HCT116 (cell line): Measurements from ENCODE around the gene IPO7. TPM values are rescaled to one million over a fixed set of nuclear protein-coding genes. Genes with fewer than 3 reads are reported as not detected.
"Not testable (repeated sequence)": the region's sequence is repeated elsewhere in the genome, so short reads cannot be mapped to it uniquely, and the experiment has no call there.

ENCODE experiments used
- ATAC-seq: fragments of 200-7000 bp; cut with Tn5 transposase; 2 replicates; pipeline ENCODE4 v1.9.1; 2020; ENCODE audit warnings: mild to moderate bottlenecking, moderate library complexity
- BruUV-seq: library from RNA; stranded (reverse); fragments of 400-500 nt; replicated peaks from 2 replicates; lab custom pipeline; 2021; lab: Mats Ljungman, UMichigan
- CTCF ChIA-PET: fragments of 300-600 bp; sonication (Branson Sonifier 250); formaldehyde crosslinking; loops from one replicate; lab custom pipeline; 2021; ENCODE audit warnings: antibody characterized with exemption; lab: Charles Lee
- POLR2A ChIA-PET: fragments of 300-600, 350-600 bp; sonication (Branson Sonifier 250); formaldehyde crosslinking; loops from one replicate; lab custom pipeline; 2021; ENCODE audit warnings: antibody characterized with exemption; lab: Charles Lee
- RAD21 ChIA-PET, 2 experiments: fragments of 300-600 bp; sonication (Branson Sonifier 250); formaldehyde crosslinking; loops; one replicate each; lab custom pipeline; 2023; ENCODE audit warnings: low total read pairs in 2 of 2; ENCODE audit not compliant: uncharacterized antibody in 2 of 2, unreplicated experiment in 2 of 2, low non-redundant PET in 1 of 2; lab: Charles Lee
- DNase-seq: peaks from one replicate; pipeline ENCODE4 v3.0.0-alpha.2; 2010; ENCODE audit warnings: low read depth, low spot score
- H2AFZ ChIP-seq: fragments of 200-600 bp; shearing (Covaris generic), sonication (generic); 2 replicates; pipeline ENCODE4 v1.6.1; 2017; ENCODE audit warnings: low read depth, mixed run types, mixed read lengths, antibody characterized with exemption, low read length; ENCODE audit not compliant: poor library complexity, severe bottlenecking
- H3K27ac ChIP-seq: 2 replicates; pipeline ENCODE4 v1.5.1; 2012; ENCODE audit warnings: low read depth, low read length
- H3K27me3 ChIP-seq: fragments of 200-600 bp; sonication (generic); 2 replicates; pipeline ENCODE4 v1.6.1; 2016; ENCODE audit warnings: mixed run types, low read length, mixed read lengths; ENCODE audit not compliant: insufficient read depth
- H3K36me3 ChIP-seq, 2 experiments: fragments of 200-500 bp in 1 of 2; fragments of 200-600 bp in 1 of 2; sonication (Bioruptor generic) in 1 of 2; sonication (generic) in 1 of 2; 2 replicates each; pipeline versions ENCODE4 v1.5.1 to v1.6.1; 2014 to 2016; ENCODE audit warnings: low read length in 2 of 2, inconsistent platforms in 1 of 2, mixed read lengths in 1 of 2, mixed run types in 1 of 2; ENCODE audit not compliant: insufficient read depth in 2 of 2, control insufficient read depth in 1 of 2
- H3K4me1 ChIP-seq, 2 experiments: fragments of 200-600 bp in 1 of 2; sonication (generic) in 1 of 2; 2 replicates each; pipeline versions ENCODE4 v1.5.1 to v1.6.1; 2012 to 2017; ENCODE audit warnings: low read length in 2 of 2, inconsistent platforms in 1 of 2, mild to moderate bottlenecking in 1 of 2, mixed read lengths in 1 of 2, mixed run types in 1 of 2, moderate library complexity in 1 of 2; ENCODE audit not compliant: insufficient read depth in 2 of 2, control insufficient read depth in 1 of 2
- H3K4me2 ChIP-seq: fragments of 200-600 bp; sonication (generic); 2 replicates; pipeline ENCODE4 v1.6.1; 2017; ENCODE audit warnings: mixed run types, low read length, mixed read lengths
- H3K4me3 ChIP-seq, 2 experiments: fragments of 200-600 bp in 1 of 2; sonication (generic) in 1 of 2; replicated peaks in 1 of 2; 2 replicates each; pipeline ENCODE4 v1.5.1; 2011 to 2016; ENCODE audit warnings: low read length in 2 of 2, control low read depth in 1 of 2, low read depth in 1 of 2, mild to moderate bottlenecking in 1 of 2, mixed read lengths in 1 of 2, mixed run types in 1 of 2
- H3K79me2 ChIP-seq: fragments of 200-600 bp; sonication (generic); 2 replicates; pipeline ENCODE4 v1.6.1; 2017; ENCODE audit warnings: mild to moderate bottlenecking, mixed run types, low read length, moderate library complexity, mixed read lengths; ENCODE audit not compliant: insufficient read depth
- H3K9ac ChIP-seq: fragments of 200-600 bp; sonication (generic); 2 replicates; pipeline ENCODE4 v1.6.1; 2016; ENCODE audit warnings: low read length, mixed read lengths
- H3K9me2 ChIP-seq: fragments of 200-600 bp; sonication (generic), shearing (Covaris generic); 2 replicates; pipeline ENCODE4 v1.6.1; 2017; ENCODE audit warnings: mixed run types, mild to moderate bottlenecking, moderate library complexity; ENCODE audit not compliant: insufficient read depth
- H3K9me3 ChIP-seq, 2 experiments: fragments of 200-500 bp in 1 of 2; fragments of 200-600 bp in 1 of 2; sonication (Bioruptor generic) in 1 of 2; sonication (generic) in 1 of 2; 2 replicates each; pipeline ENCODE4 v1.6.1; 2014 to 2017; ENCODE audit warnings: low read length in 2 of 2, mixed read lengths in 2 of 2, inconsistent platforms in 1 of 2, low read depth in 1 of 2, mild to moderate bottlenecking in 1 of 2, mixed run types in 1 of 2, moderate library complexity in 1 of 2; ENCODE audit not compliant: control insufficient read depth in 1 of 2, insufficient read depth in 1 of 2
- H4K20me1 ChIP-seq: fragments of 200-600 bp; sonication (generic), shearing (Covaris generic); 2 replicates; pipeline ENCODE4 v1.6.1; 2017; ENCODE audit warnings: mixed run types, mild to moderate bottlenecking, moderate library complexity; ENCODE audit not compliant: insufficient read depth
- CBX3 ChIP-seq: IDR thresholded peaks from 2 replicates; pipeline ENCODE4 v1.6.1; 2012; ENCODE audit warnings: low read depth
- ELF1 ChIP-seq: IDR thresholded peaks from 2 replicates; pipeline ENCODE4 v1.6.1; 2012; ENCODE audit warnings: low read depth, borderline replicate concordance
- EZH2 ChIP-seq: fragments of 200-600 bp; sonication (generic); IDR thresholded peaks from 2 replicates; pipeline ENCODE4 v1.6.1; 2017; ENCODE audit warnings: antibody characterized with exemption, mixed run types
- EZH2phosphoT487 ChIP-seq: fragments of 200-600 bp; IDR thresholded peaks from 2 replicates; pipeline ENCODE4 v1.6.1; 2018; ENCODE audit warnings: antibody characterized with exemption, borderline replicate concordance
- FOSL1 ChIP-seq: IDR thresholded peaks from 2 replicates; pipeline ENCODE4 v1.6.1; 2012; ENCODE audit warnings: low read depth
- MAX ChIP-seq: IDR thresholded peaks from 2 replicates; pipeline ENCODE4 v1.6.1; 2012
- POLR2A ChIP-seq: IDR thresholded peaks from 2 replicates; pipeline ENCODE4 v1.7.0; 2011; ENCODE audit warnings: borderline replicate concordance; ENCODE audit not compliant: insufficient read depth, insufficient read length; ENCODE audit errors: extremely low read depth
- POLR2AphosphoS5 ChIP-seq: IDR thresholded peaks from 2 replicates; pipeline ENCODE4 v1.6.1; 2011; ENCODE audit warnings: mild to moderate bottlenecking, low read depth, low read length, moderate library complexity
- RAD21 ChIP-seq: IDR thresholded peaks from 2 replicates; pipeline ENCODE4 v1.6.1; 2012; ENCODE audit warnings: low read depth, mild to moderate bottlenecking
- SIN3A ChIP-seq: IDR thresholded peaks from 2 replicates; pipeline ENCODE4 v1.6.1; 2012; ENCODE audit warnings: low read depth
- TCF7L2 ChIP-seq: IDR thresholded peaks from 2 replicates; pipeline ENCODE4 v1.7.0; 2011; ENCODE audit warnings: borderline replicate concordance, inconsistent platforms; ENCODE audit not compliant: insufficient read depth, insufficient read length; ENCODE audit errors: extremely low read depth
- ZFX ChIP-seq: fragments of 450-650 bp; IDR thresholded peaks from 2 replicates; pipeline ENCODE4 v1.6.1; 2017
- ZNF274 ChIP-seq: fragments of 200-500 bp; sonication (Bioruptor generic); IDR thresholded peaks from 2 replicates; pipeline ENCODE4 v1.6.1; 2014; ENCODE audit warnings: mild to moderate bottlenecking, low read depth, low read length, inconsistent platforms
- intact Hi-C: fragments of 100-400 bp; cut with micrococcal nuclease; formaldehyde crosslinking; loops from 2 replicates; pipeline ENCODE4 v1.10.0; 2022
- total RNA-seq: library from RNA; stranded (reverse); gene quantifications from one replicate; pipeline ENCODE4 v1.2.1, GENCODE V29; 2021; ENCODE audit not compliant: unreplicated experiment

The IPO7 gene
- total RNA-seq, 1 experiment from 2014 or later = 186 TPM

- no peaks in the 10 kb centered on the region for H3K9me3 ChIP-seq
- H3K4me1 ChIP-seq = peaks cover 0 to 22% of the 10 kb centered on the region in 2 experiments; a peak in 1 of 4 replicates
- DNase-seq (no peak), ATAC-seq (no peak)
- ChIA-PET CTCF (no interaction called here), RAD21 (no interaction called here), POLR2A (no interaction called here)
- peaks cover 66% of the 10 kb centered on the region for H4K20me1 ChIP-seq
- H2AFZ ChIP-seq = no peak overlapping the region
- H3K27me3 ChIP-seq = no peaks in the 10 kb centered on the region
- no TSS peak for BruUV-seq
- H3K79me2 ChIP-seq = peaks cover 99% of the 10 kb centered on the region
- no peaks in the 10 kb centered on the region for H3K9me2 ChIP-seq
- TF ChIP-seq CBX3 (no peak), ZNF274 (no peak), POLR2AphosphoS5 (no peak), MAX (no peak), ELF1 (no peak), SIN3A (no peak), EZH2 (no peak), FOSL1 (no peak), RAD21 (no peak), TCF7L2 (no peak), POLR2A (no peak), EZH2phosphoT487 (no peak), ZFX (no peak)
- no peak overlapping the region for H3K27ac ChIP-seq
- H3K36me3 ChIP-seq = peaks cover 6 to 30% of the 10 kb centered on the region in 2 experiments
- intact Hi-C loops = loop anchor here (10.0 kb wide), 1 partner anchor 235 kb away; no protein-coding TSS in a partner anchor
- no peak overlapping the region for H3K9ac ChIP-seq
- no peak overlapping the region for H3K4me2 ChIP-seq
- no peak overlapping the region for H3K4me3 ChIP-seq
These were observed 15.0 kb downstream of the IPO7 start for GRCh38 chr11:9399466-9399865.

GRCh38 chr11:9401884-9402283 lies 17.4 kb downstream of the IPO7 start:
- H2AFZ ChIP-seq, H3K27me3 ChIP-seq, H3K4me3 ChIP-seq, H3K27ac ChIP-seq, DNase-seq, POLR2A ChIA-PET, H3K4me2 ChIP-seq, RAD21 ChIA-PET, H3K9me3 ChIP-seq, ATAC-seq, intact Hi-C loops, H3K9ac ChIP-seq, CTCF ChIA-PET, H3K9me2 ChIP-seq, BruUV-seq: not testable (repeated sequence)
- Histone ChIP-seq H4K20me1 (peaks cover 59% of the 10 kb centered on the region), H3K36me3 (peaks cover 16 to 35% of the 10 kb centered on the region in 2 experiments), H3K79me2 (peaks cover 99% of the 10 kb centered on the region), H3K4me1 (peaks cover 0 to 17% of the 10 kb centered on the region in 2 experiments; a peak in 1 of 4 replicates)
